Activated CD8-positive, alpha-beta memory T cell treated with anti-CD3 and anti-CD28 coated beads, Interleukin-2, amount 50 U/mL, for 4 hours (primary cell): ENCODE results near the gene GRB7.
"Not testable (repeated sequence)": the region's sequence is repeated elsewhere in the genome, so short reads cannot be mapped to it uniquely, and the experiment has no call there.

Experiments used
- DNase-seq: peaks from one replicate; pipeline ENCODE4 v3.0.0-alpha.2; 2020

GRB7 gene

DNA sequence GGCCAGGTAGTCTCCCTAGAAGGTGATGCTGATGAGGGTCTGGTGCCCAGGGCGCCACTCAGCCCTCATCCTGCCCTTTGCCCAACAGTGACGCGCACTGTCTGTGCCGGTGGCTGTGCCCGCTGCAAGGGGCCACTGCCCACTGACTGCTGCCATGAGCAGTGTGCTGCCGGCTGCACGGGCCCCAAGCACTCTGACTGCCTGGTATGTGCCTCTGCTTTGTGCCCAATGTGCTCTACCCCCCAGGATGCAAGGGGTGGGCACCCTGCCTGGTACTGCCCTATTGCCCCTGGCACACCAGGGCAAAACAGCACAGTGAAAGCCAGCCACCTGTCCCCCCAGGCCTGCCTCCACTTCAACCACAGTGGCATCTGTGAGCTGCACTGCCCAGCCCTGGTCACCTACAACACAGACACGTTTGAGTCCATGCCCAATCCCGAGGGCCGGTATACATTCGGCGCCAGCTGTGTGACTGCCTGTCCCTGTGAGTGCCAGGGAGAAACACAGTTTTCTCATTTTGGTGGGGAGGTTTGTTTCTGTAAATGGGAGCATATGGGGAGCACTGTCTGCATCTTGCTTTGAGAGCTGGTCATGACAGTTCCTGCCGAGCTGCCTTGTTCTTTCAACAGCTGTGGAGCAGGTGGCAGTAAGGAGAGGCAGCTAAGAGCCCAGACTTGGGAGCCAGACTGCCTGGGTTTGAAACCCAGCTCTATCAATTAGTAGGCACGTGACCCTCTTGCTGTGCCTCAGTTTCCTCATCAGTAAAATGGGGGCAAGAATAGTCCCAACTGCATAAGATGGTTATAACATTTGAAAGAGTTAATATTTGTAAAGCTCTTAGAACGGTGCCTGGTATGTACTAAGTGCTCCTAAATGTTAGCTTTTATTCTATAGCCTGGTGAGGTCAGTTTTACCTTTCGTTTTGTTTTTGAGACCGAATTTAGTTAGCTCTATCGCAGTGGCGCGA lies 27.5 kb upstream of the GRB7 start:
- no peak for DNase-seq

DNA sequence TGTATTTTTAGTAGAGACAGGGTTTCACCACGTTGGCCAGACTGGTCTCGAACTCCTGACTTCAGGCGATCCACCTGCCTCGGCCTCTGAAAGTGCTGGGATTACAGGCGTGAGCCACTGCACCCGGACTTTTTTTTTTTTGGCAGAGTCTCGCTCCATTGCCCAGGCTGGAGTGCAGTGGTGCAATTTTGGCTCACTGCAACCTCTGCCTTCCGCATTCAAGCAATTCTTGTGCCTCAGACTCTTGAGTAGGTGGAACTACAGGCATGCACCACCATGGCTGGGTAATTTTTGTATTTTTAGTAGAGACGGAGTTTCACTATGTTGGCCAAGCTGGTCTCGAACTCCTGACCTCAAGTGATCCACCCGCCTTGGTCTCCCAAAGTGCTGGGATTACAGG lies 26.7 kb upstream of the GRB7 start:
- not testable (repeated sequence) for DNase-seq

DNA sequence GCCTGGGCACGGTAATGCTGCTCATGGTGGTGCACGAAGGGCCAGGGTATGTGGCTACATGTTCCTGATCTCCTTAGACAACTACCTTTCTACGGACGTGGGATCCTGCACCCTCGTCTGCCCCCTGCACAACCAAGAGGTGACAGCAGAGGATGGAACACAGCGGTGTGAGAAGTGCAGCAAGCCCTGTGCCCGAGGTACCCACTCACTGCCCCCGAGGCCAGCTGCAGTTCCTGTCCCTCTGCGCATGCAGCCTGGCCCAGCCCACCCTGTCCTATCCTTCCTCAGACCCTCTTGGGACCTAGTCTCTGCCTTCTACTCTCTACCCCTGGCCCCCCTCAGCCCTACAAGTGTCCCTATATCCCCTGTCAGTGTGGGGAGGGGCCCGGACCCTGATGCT lies 25.9 kb upstream of the GRB7 start:
- DNase-seq = no peak

DNA sequence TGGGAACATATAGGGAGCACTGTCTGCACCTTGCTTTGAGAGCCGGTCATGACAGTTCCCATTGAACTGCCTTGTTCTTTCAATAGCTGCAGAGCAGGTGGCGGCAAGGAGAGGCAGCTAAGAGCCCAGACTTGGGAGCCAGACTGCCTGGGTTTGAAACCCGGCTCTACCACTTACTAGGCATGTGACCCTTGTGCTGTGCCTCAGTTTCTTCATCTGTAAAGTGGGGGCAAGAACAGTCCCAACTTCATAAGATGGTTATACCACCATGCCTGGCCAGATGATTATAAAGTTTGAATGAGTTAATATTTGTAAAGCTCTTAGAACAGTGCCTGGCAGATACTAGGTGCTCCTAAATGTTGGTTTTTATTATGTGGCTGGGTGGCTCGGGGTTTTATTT lies 23.5 kb upstream of the GRB7 start:
- no peak for DNase-seq

DNA sequence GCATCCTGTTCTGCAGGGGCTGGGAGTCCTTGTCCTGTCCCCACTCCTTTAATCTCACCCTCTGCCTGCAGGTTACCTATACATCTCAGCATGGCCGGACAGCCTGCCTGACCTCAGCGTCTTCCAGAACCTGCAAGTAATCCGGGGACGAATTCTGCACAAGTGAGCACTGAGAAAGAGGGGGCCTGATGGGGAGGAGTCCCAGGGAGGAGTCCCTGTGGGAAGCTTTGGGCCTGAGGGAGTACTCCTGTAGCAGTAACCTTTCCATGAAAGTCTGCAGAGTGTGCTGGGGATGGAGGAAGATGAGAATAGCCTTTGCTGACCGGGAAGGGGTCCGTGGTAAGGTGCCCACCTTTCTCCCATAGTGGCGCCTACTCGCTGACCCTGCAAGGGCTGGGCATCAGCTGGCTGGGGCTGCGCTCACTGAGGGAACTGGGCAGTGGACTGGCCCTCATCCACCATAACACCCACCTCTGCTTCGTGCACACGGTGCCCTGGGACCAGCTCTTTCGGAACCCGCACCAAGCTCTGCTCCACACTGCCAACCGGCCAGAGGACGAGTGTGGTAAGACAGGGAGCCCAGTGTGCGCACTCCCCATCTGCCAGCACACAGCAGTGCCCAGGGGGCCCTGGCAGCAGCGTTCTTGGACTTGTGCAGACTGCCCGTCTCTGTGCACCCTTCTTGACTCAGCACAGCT lies 22.2 kb upstream of the GRB7 start:
- no peak for DNase-seq

DNA sequence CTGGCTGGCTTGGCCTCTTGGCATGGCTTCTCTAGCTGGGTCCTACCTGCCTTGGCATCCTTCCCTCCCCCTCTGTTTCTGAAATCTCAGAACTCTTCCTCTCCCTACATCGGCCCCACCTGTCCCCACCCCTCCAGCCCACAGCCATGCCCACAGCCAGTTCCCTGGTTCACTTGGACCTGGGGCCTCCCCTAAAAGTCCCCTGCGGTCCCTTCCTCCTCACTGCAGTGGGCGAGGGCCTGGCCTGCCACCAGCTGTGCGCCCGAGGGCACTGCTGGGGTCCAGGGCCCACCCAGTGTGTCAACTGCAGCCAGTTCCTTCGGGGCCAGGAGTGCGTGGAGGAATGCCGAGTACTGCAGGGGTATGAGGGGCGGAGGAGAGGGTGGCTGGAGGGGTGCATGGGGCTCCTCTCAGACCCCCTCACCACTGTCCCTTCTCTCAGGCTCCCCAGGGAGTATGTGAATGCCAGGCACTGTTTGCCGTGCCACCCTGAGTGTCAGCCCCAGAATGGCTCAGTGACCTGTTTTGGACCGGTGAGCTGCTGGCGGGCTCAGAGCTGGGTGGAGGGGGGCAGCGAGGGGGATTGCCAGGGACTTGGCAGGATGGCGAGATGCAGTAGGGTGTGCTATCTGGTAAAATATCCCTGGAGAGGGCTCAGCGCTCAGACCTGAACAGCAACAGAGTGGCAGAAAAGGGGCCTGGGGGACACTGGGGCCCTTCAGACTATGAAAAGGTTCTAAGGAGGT lies 21.5 kb upstream of the GRB7 start:
- no peak for DNase-seq

DNA sequence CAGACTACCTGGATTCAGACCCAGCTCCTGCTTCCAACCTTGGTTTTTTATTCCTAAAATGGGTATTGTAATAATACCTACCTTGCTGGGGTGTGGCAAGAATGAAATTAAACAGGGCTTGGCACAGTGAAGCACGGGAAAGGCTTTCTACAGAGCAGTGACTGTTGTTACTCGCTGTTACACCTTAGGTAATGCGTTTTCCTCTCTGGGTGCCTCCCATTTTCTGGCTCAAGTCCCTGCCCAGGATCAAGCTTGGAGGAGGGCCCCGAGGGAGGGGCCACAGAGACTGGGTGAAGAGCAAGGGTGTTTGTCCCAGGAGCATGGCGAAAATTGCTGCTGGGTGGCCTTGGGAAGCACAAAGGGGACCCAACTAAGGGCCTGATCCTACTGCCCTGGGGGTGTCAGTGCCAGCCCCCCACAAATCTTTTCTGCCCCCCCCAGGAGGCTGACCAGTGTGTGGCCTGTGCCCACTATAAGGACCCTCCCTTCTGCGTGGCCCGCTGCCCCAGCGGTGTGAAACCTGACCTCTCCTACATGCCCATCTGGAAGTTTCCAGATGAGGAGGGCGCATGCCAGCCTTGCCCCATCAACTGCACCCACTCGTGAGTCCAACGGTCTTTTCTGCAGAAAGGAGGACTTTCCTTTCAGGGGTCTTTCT lies 20.7 kb upstream of the GRB7 start:
- DNase-seq = no peak

DNA sequence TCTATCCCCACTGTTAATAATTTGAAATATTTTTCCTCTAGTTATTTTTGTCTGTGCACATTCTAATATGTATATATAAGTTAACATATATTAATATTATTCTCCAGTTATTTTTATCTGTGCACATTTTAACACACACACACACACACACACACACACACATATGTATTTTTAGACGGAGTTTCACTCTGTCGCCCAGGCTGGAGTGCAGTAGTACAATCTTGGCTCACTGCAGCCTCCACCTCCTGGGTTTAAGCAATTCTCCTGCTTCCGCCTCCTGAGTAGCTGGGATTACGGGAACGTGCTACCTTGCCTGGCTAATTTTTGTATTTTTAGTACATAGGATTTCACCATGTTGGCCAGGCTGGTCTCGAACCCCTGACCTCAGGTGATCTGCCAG lies 20.1 kb upstream of the GRB7 start:
- no peak for DNase-seq

DNA sequence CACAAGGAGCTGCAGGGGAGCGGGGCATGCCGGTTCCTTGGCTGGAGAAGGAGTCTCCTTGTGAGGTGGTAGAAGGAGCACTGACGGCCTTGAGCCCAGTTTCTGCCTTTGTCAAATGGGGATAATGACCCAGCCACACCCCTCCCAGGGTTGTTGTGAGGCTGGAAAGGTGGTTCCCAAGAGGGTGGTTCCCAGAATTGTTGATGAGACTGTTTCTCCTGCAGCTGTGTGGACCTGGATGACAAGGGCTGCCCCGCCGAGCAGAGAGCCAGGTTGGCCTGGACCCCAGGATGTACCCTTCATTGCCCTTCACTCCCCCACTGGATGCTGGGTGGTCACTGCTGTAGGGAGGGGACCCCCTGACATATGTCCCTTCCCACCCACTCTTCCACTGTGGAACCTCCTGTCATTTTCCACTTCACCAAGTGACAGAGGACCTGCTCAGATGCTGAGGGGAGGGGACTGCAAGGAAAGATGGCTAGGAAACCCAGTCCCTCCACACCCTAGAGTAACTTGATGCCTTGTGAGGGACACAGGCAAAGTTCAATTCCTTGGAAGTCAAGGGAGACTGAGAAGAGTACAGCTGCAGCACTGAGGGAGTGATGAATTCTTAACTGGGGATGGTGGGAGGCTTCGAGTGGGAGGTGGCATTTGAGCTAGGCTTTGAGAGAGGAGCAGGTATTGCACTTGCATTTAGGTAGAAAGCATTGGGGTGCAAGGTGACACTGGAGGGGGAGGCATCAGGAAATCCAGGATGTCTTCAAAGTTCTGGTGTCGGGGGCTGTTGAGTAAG lies 18.0 kb upstream of the GRB7 start:
- DNase-seq = no peak

DNA sequence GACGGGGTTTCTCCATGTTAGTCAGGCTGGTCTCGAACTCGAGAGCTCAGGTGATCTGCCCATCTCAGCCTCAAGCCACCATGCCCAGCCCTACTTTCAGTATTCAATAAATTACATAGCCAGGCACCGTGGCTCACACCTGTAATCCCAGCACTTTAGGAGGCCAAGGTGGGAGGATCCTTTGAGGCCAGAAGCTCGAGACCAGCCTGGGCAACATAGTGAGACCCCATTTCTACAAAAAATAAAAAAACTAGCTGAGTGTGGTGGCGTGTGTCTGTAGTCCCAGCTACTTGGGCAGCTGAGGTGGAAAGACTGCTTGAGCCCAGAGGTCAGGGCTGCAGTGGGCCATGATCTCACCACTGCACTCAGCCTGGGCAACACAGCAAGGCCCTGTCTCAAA lies 15.6 kb upstream of the GRB7 start:
- no peak for DNase-seq

DNA sequence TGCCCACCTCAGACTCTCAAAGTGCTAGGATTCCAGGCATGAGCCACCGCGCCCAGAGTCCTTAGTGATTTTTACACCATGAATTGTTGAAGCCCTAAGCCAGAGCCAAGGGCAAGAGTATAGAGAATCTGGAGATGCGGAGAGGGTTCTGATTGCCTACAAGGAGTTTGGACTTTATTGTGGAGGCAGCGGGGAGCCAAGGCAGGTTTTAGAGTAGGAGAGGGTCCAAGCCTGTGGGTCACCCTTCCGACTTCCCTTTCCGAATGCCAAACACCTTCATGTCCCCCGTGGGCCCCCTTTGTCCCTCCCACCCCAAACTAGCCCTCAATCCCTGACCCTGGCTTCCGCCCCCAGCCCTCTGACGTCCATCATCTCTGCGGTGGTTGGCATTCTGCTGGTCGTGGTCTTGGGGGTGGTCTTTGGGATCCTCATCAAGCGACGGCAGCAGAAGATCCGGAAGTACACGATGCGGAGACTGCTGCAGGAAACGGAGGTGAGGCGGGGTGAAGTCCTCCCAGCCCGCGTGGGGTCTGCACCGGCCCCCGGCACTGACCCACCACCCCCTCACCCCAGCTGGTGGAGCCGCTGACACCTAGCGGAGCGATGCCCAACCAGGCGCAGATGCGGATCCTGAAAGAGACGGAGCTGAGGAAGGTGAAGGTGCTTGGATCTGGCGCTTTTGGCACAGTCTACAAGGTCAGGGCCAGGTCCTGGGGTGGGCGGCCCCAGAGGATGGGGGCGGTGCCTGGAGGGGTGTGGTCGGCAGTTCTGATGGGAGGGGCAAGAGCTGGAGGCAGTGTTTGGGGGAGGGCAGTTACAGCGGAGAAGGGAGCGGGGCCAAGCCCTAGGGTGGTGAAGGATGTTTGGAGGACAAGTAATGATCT lies 14.5 kb upstream of the GRB7 start:
- DNase-seq = no peak

DNA sequence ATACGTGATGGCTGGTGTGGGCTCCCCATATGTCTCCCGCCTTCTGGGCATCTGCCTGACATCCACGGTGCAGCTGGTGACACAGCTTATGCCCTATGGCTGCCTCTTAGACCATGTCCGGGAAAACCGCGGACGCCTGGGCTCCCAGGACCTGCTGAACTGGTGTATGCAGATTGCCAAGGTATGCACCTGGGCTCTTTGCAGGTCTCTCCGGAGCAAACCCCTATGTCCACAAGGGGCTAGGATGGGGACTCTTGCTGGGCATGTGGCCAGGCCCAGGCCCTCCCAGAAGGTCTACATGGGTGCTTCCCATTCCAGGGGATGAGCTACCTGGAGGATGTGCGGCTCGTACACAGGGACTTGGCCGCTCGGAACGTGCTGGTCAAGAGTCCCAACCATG lies 13.0 kb upstream of the GRB7 start:
- no peak for DNase-seq

DNA sequence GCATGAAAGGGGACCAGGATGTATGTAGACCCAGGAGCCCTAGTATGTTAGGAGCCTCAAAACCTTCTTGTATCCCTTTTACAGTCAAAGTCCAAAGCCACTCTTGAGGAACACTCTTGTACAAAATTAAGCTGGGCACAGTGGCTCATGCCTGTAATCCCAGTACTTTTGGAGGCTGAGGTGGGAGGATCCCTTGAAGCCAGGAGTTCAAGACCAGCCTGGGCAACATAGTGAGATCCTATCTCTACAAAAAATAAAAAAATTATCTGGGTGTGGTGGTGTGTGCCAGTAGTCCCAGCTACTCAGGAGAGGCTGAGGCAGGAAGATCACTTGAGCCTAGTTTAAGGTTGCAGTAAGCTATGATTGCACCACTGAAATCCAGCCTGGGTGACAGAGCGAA lies 11.8 kb upstream of the GRB7 start:
- DNase-seq = not testable (repeated sequence)

DNA sequence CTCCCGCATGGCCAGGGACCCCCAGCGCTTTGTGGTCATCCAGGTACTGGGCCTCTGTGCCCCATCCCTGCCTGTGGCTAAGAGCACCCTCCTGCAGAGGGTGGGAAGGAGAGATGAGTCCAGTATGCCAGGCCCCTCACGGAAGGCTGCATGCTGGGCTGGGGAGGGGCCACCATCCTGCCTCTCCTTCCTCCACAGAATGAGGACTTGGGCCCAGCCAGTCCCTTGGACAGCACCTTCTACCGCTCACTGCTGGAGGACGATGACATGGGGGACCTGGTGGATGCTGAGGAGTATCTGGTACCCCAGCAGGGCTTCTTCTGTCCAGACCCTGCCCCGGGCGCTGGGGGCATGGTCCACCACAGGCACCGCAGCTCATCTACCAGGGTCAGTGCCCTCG lies 11.1 kb upstream of the GRB7 start:
- no peak for DNase-seq

DNA sequence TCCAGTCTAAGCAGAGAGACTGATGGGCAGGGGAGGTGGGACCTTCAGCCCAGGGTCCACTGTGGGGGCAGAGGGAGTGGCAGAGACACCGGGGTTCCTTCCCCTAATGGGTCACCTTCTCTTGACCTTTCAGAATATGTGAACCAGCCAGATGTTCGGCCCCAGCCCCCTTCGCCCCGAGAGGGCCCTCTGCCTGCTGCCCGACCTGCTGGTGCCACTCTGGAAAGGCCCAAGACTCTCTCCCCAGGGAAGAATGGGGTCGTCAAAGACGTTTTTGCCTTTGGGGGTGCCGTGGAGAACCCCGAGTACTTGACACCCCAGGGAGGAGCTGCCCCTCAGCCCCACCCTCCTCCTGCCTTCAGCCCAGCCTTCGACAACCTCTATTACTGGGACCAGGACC lies 10.2 kb upstream of the GRB7 start:
- no peak for DNase-seq

DNA sequence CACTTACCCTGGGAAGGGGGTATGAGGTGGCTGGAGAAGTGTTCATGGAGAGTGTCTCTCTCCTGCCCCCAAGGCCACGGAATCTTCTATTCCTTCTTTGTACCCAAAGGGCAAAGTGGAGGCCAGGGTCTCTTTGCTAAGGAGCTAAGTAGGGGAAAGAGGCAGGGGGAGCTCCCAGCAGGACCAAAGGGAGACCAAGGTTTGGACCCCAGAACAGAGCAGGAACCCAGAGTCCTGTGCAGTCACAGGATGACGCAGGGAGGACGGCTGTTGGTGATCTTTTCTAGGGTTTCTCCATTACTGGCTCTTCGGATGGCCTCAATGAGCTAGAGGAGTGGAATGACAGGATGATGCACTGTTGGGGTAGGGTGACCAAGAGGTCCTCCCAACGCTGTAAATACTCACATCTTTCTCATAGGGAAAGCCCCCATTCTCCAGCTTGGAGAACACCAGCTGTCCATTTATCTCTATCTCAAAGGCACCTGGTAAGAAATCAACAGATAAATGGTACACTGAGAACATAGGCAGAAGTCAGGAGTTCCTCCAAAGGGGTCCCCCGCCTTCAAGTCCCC lies 8.4 kb upstream of the GRB7 start:
- no peak for DNase-seq

DNA sequence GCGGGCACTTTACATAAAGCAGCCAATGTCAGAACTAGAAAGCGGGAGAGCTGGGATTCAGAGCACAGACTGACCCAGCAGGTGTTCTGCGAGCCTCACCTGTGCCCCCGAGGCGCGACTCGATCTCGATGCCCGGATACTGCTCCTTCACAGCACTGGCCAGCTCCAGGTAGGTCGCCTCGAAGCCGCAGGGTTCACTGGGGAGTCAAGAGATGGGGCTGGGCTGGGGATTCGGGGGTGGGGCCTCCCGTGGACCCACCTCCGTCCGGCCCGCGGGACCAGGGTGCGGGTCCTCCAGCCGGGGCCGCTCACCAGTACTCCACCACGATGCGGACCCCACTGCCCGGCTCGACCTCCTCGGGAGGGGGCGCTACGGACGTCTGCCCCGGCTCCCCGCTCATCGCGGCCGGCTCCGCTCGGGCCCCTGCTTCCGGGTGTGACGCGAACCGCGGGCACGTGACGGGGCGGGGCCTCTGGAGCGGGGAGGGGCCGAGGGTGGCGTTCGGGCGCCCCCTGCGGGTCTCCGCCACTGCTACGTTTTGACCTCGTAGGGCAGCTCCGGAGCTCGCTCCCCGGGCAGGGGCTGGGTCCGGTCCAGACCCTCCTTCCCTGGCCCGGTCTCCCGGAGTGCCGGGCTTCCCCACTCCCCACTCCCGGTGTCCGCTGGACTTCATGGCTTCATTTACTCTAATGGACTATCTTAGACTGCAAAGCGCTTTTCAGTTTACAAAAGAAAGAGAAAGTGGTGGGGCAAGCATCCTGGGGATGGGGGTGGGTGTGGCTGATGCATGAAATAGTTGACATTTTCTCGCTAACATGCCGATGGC lies 7.4 kb upstream of the GRB7 start, which contains the start of gene MIEN1:
MIEN1 (minus strand) TSS at position 438 of the 827 bp plus-strand sequence; CDS start at position 401, 37 bp downstream.
- DNase-seq = peak; percentile 95

DNA sequence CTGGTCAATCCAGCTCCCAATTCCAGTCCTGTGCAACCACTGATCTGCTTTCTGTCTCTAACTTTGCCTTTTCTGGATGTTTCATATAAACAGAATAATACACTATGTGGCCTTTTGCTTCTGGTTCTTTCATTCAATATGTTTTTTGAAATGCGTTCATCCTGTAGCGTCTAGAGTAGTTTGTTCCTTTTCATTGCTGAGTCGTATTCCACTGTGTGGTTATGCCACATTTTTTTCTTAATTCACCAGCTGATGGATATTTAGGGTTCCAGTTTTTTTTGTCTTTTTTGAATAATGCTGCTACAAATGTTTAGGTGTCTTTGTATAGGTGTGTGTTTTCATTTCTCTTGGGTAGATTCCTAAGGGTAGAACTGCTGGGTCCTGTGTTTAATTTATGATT lies 5.2 kb upstream of the GRB7 start:
- DNase-seq = no peak

DNA sequence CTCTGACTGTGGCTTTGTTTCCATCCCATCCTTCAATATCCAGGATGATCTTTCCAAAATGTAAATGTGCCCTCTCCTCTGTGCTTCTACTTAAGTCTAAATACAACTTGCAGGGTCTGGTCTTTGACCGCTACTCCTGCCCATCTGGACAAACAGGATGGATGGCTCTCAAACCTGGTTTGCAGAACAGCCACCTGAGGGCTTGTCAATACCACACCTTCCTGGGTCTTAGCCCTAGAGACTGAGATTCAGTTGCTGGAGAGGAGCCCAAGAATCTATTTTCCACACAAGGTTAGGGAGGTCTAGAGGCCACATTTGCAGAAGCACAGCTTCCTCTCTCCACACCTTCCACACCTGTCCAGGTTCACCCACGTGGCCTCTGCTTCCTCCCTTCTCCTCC lies 1.9 kb upstream of the GRB7 start:
- DNase-seq = no peak
